ENCODE data around the gene ZDHHC14. TPM values are rescaled to one million over a fixed set of nuclear protein-coding genes. Genes with fewer than 3 reads are reported as not detected.

ZDHHC14 gene
- total RNA-seq, 2 experiments from 2014 or later: 1.3 to 1.6 TPM

DNA sequence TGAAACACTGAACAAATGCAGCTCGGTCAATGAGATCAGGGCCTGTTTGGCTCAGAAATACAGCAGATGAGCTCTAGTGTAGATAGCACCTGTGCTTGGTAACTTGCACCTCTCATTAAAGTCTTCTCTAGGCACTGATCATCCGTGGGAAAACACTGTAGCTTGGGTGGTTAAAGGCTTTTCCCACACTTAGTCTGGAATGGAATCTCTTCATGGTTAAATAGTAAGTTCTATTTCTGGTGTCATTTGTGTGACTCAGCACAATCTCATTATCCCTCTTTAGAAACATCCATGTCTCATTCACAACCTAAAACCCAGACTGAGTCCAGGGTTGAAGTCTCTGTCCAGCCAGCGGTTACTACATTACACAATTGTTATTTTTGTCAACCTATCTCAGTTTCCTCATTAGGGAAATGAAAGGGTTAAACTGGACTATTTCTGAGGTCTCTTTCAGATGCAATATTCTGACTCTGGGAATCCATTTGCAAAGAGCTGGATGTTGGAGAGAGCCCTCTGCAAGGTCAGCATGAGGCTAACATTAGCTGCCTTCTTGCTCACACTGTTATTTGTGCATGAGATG, 125.0 kb downstream of the ZDHHC14 start:
- CTCF ChIA-PET: no interaction called here
- Histone ChIP-seq H3K4me1 (ENCODE audit: insufficient read depth, low read length) (peaks cover 12% of the 10 kb centered on the region), H3K9me3 (ENCODE audit: control insufficient read depth in 1 of 2, insufficient read depth in 1 of 2, low read length in 2 of 2) (peaks cover 7 to 18% of the 10 kb centered on the region in 2 experiments), H3K36me3 (ENCODE audit: insufficient read depth, low read length) (no peaks in the 10 kb centered on the region), H3K4me3 (ENCODE audit: low read length) (no peak overlapping the region), H3K27me3 (ENCODE audit: control insufficient read depth in 1 of 2, insufficient read depth in 2 of 2, low read length in 2 of 2) (no peaks in the 10 kb centered on the region), H3K27ac (ENCODE audit: low read depth in 1 of 2, low read length in 2 of 2) (no peak overlapping the region)
- Mint-ChIP-seq H3K27ac (no peak overlapping the region), H3K4me3 (no peak overlapping the region), H3K36me3 (ENCODE audit: low read depth) (peaks cover 9% of the 10 kb centered on the region), H3K9me3 (peaks cover 9% of the 10 kb centered on the region), H3K27me3 (no peaks in the 10 kb centered on the region), H3K4me1 (ENCODE audit: low read depth) (peaks cover 9% of the 10 kb centered on the region)
- intact Hi-C loops (cut with DNase I, micrococcal nuclease): no loop called here
- POLR2A ChIA-PET: no interaction called here
- DNase-seq (no peak), ATAC-seq (ENCODE audit: poor library complexity) (no peak)
- TF ChIP-seq, protein P1, sequence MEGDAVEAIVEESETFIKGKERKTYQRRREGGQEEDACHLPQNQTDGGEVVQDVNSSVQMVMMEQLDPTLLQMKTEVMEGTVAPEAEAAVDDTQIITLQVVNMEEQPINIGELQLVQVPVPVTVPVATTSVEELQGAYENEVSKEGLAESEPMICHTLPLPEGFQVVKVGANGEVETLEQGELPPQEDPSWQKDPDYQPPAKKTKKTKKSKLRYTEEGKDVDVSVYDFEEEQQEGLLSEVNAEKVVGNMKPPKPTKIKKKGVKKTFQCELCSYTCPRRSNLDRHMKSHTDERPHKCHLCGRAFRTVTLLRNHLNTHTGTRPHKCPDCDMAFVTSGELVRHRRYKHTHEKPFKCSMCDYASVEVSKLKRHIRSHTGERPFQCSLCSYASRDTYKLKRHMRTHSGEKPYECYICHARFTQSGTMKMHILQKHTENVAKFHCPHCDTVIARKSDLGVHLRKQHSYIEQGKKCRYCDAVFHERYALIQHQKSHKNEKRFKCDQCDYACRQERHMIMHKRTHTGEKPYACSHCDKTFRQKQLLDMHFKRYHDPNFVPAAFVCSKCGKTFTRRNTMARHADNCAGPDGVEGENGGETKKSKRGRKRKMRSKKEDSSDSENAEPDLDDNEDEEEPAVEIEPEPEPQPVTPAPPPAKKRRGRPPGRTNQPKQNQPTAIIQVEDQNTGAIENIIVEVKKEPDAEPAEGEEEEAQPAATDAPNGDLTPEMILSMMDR (IDR thresholded peaks at IDR 0.05): no peak

- H3K27me3 Mint-ChIP-seq: no peaks in the 10 kb centered on the region
- peak in 5 of 14 experiments; percentile 3 to 26 (median 24) for DNase-seq
Measured at GRCh38 chr6:157510323-157511188, 129.6 kb downstream of the ZDHHC14 start.

GRCh38 chr6:157511682-157512381, 130.8 kb downstream of the ZDHHC14 start:
- Mint-ChIP-seq H3K9me3 (no peaks in the 10 kb centered on the region), H3K4me1 (ENCODE audit: low read depth) (peaks cover 11% of the 10 kb centered on the region), H3K4me3 (no peak overlapping the region), H3K36me3 (ENCODE audit: low read depth) (no peaks in the 10 kb centered on the region), H3K27me3 (no peaks in the 10 kb centered on the region), H3K27ac (no peak overlapping the region)
- no peak overlapping the region for H3K4me3 ChIP-seq (ENCODE audit: low read length)
- CTCF ChIA-PET: no interaction called here
- intact Hi-C loops (cut with DNase I, micrococcal nuclease): no loop called here
- H3K27me3 ChIP-seq (ENCODE audit: control insufficient read depth in 1 of 2, insufficient read depth in 2 of 2, low read length in 2 of 2): no peaks in the 10 kb centered on the region
- ATAC-seq (ENCODE audit: poor library complexity) (no peak), DNase-seq (no peak)
- no peak overlapping the region for H3K27ac ChIP-seq (ENCODE audit: low read depth in 1 of 2, low read length in 2 of 2)
- H3K9me3 ChIP-seq (ENCODE audit: control insufficient read depth in 1 of 2, insufficient read depth in 1 of 2, low read length in 2 of 2): peaks cover 0 to 4% of the 10 kb centered on the region in 2 experiments
- H3K4me1 ChIP-seq (ENCODE audit: insufficient read depth, low read length): peaks cover 14% of the 10 kb centered on the region
- TF ChIP-seq, protein P1 (IDR thresholded peaks at IDR 0.05): no peak
- H3K36me3 ChIP-seq (ENCODE audit: insufficient read depth, low read length): no peaks in the 10 kb centered on the region
- POLR2A ChIA-PET: no interaction called here

More at GRCh38 chr6:157510323-157511188, 129.6 kb downstream of the ZDHHC14 start:
- peak overlapping the region; percentile 5 for H3K27ac Mint-ChIP-seq
- TF ChIP-seq, protein P1 (IDR thresholded peaks at IDR 0.05): no peak
- Histone ChIP-seq H3K9me3 (ENCODE audit: control insufficient read depth in 1 of 2, insufficient read depth in 1 of 2, low read length in 2 of 2) (peaks cover 7 to 13% of the 10 kb centered on the region in 2 experiments), H3K27ac (ENCODE audit: low read depth in 1 of 2, low read length in 2 of 2) (no peak overlapping the region), H3K36me3 (ENCODE audit: insufficient read depth, low read length) (no peaks in the 10 kb centered on the region), H3K4me3 (ENCODE audit: low read length) (peak overlapping the region; percentile 48), H3K27me3 (ENCODE audit: control insufficient read depth in 1 of 2, insufficient read depth in 2 of 2, low read length in 2 of 2) (no peaks in the 10 kb centered on the region), H3K4me1 (ENCODE audit: insufficient read depth, low read length) (peaks cover 14% of the 10 kb centered on the region)
- ATAC-seq (ENCODE audit: poor library complexity): peak; percentile 57
- H3K4me3 Mint-ChIP-seq: peak overlapping the region; percentile 80
- ChIA-PET CTCF (no interaction called here), POLR2A (no interaction called here)
- H3K36me3 Mint-ChIP-seq (ENCODE audit: low read depth): peaks cover 4% of the 10 kb centered on the region
- peaks cover 4% of the 10 kb centered on the region for H3K9me3 Mint-ChIP-seq
- intact Hi-C loops (cut with DNase I, micrococcal nuclease): no loop called here
- H3K4me1 Mint-ChIP-seq (ENCODE audit: low read depth): peaks cover 11% of the 10 kb centered on the region
